ENCODE measurements around the gene NBDY. TPM values are rescaled to one million over a fixed set of nuclear protein-coding genes. Genes with fewer than 3 reads are reported as not detected.

Gene NBDY
- total RNA-seq, 1 donor from 2014 or later: 29.9 TPM

- intact Hi-C loops (cut with DNase I): no loop called here
These were observed 53.3 kb downstream of the NBDY start for GRCh38 chrX:56782352-56782751.

GRCh38 chrX:56782791-56783449 lies 53.9 kb downstream of the NBDY start:
- intact Hi-C loops (cut with DNase I): no loop called here

More at GRCh38 chrX:56782352-56782751, 53.3 kb downstream of the NBDY start:
- no peak for DNase-seq (ENCODE audit: low spot score)

GRCh38 chrX:56783450-56783831 lies 54.4 kb downstream of the NBDY start:
- intact Hi-C loops (cut with DNase I): no loop called here
- peak; percentile 90 for DNase-seq (ENCODE audit: low spot score)

More at GRCh38 chrX:56782791-56783449, 53.9 kb downstream of the NBDY start:
- DNase-seq (ENCODE audit: low spot score): no peak

GRCh38 chrX:56783996-56784620 lies 55.1 kb downstream of the NBDY start:
- intact Hi-C loops (cut with DNase I): no loop called here
- DNase-seq (ENCODE audit: low spot score): no peak

GRCh38 chrX:56784666-56785065 lies 55.6 kb downstream of the NBDY start:
- intact Hi-C loops (cut with DNase I): no loop called here
- no peak for DNase-seq (ENCODE audit: low spot score)

- DNase-seq (ENCODE audit: low spot score): peak; percentile 47
- intact Hi-C loops (cut with DNase I): no loop called here
These were observed 56.4 kb downstream of the NBDY start for GRCh38 chrX:56785442-56785841.

- intact Hi-C loops (cut with DNase I): no loop called here
- DNase-seq (ENCODE audit: low spot score): peak; percentile 44
These were observed 58.1 kb downstream of the NBDY start for GRCh38 chrX:56786889-56787733.

- DNase-seq (ENCODE audit: low spot score): peak; percentile 58
- intact Hi-C loops (cut with DNase I): no loop called here
These were observed 58.7 kb downstream of the NBDY start for GRCh38 chrX:56787734-56788152.

GRCh38 chrX:56788229-56788628 lies 59.2 kb downstream of the NBDY start:
- DNase-seq (ENCODE audit: low spot score): peak; percentile 66
- intact Hi-C loops (cut with DNase I): no loop called here

- intact Hi-C loops (cut with DNase I): no loop called here
- peak; percentile 64 for DNase-seq (ENCODE audit: low spot score)
These were observed 59.7 kb downstream of the NBDY start for GRCh38 chrX:56788717-56789122.

- intact Hi-C loops (cut with DNase I): no loop called here
- peak; percentile 36 for DNase-seq (ENCODE audit: low spot score)
These were observed 60.6 kb downstream of the NBDY start for GRCh38 chrX:56789518-56790070.

- intact Hi-C loops (cut with DNase I): no loop called here
- DNase-seq (ENCODE audit: low spot score): peak; percentile 62
These were observed 61.7 kb downstream of the NBDY start for GRCh38 chrX:56790778-56791177.

- intact Hi-C loops (cut with DNase I): no loop called here
- DNase-seq (ENCODE audit: low spot score): no peak
These were observed 62.4 kb downstream of the NBDY start for GRCh38 chrX:56791456-56791855.

GRCh38 chrX:56792270-56793111 lies 63.4 kb downstream of the NBDY start:
- intact Hi-C loops (cut with DNase I): no loop called here
- peak; percentile 29 for DNase-seq (ENCODE audit: low spot score)

- no peak for DNase-seq (ENCODE audit: low spot score)
- intact Hi-C loops (cut with DNase I): no loop called here
These were observed 64.0 kb downstream of the NBDY start for GRCh38 chrX:56793112-56793430.

GRCh38 chrX:56793521-56794320 lies 64.7 kb downstream of the NBDY start:
- intact Hi-C loops (cut with DNase I): no loop called here
- DNase-seq (ENCODE audit: low spot score): peak; percentile 71

- DNase-seq (ENCODE audit: low spot score): peak; percentile 50
- intact Hi-C loops (cut with DNase I): no loop called here
These were observed 65.6 kb downstream of the NBDY start for GRCh38 chrX:56794404-56795230.
